ENCODE results near the gene MOGAT3.

The MOGAT3 gene

DNA sequence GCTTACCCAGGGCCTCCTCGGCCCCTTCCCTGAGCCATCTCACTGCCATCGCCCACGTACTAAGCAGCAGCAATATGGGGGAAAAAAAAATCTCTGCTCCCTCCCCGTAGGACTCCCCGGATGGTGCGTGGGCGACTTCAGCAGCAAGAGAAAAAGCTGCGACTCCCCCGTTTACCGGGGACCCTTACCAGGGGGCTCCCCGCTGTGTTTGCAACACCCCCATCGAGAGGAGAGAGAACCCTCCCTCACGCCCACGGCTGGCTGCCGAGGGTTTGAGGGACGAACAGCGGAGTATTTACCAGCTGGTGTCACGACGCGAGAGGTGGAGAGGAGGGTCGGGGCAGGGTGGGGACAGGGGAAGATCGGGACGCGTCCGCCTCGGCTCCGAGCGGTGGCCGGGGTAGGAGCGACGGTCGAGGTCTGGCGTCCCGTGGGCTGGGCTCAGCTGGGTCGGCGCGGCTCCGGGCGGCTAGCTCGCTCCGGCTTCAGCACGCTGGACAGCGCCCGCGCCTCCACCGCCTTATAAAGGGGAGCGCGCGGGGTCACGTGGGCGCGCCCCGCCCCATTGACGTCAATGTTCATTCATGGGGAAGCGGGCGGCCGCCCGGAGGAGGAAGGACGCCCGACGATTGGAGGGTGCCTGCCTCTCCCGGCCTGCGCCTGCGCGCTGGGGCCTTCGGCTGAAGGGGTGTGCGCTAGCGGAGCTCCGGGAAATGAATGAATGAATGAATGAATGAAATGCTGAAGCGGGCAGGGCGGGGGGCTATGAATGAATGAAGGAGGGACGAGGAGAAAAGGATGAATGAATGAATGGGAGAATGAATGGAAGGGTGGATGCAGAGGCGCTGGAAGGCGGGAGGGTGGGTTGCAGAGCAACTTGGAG lies 35.5 kb downstream of the MOGAT3 start, which contains the start of gene VGF:
TSS of gene VGF (minus strand) at position 495 of the 883 bp plus-strand sequence. CDS start 726 bp downstream, outside the sequence.
- H3K4me3 ChIP-seq (ENCODE audit: insufficient read depth in 1 of 2, low read depth in 1 of 2, low read length in 2 of 2), result peak within 1 kb of the TSS in 1 of 2 experiments; percentile 71
- WGBS, result 2% methylated on average over 74 of the region's 74 CpGs
- H2BK5ac ChIP-seq (ENCODE audit: low read depth, low read length, poor library complexity, severe bottlenecking), result no peak within 1 kb of the TSS
- no peak within 1 kb of the TSS for H2BK120ac ChIP-seq (ENCODE audit: low read depth, low read length)
- H3K27ac ChIP-seq (ENCODE audit: low read length, poor library complexity, severe bottlenecking), result no peak within 1 kb of the TSS
- no peak within 1 kb of the TSS for H3K18ac ChIP-seq (ENCODE audit: low read depth in 1 of 2, low read length in 2 of 2)
- peak; percentile 93 for DNase-seq
- no peak within 1 kb of the TSS for H2BK12ac ChIP-seq (ENCODE audit: low read length in 2 of 2)
- H3K4ac ChIP-seq (ENCODE audit: low read depth in 1 of 2, low read length in 2 of 2), result no peak within 1 kb of the TSS
- no peaks in the 10 kb centered on the region for H3K79me1 ChIP-seq (replicated peaks; ENCODE audit: low read length, poor library complexity, severe bottlenecking)
- no peak within 1 kb of the TSS for H3K14ac ChIP-seq (ENCODE audit: low read length in 2 of 2)
- peaks cover 11 to 15% of the 10 kb centered on the region in 2 experiments for H3K36me3 ChIP-seq (ENCODE audit: control insufficient read depth in 1 of 2, insufficient read depth in 2 of 2, low read depth in 1 of 2, low read length in 2 of 2)
- H3K9ac ChIP-seq (ENCODE audit: low read length), result no peak within 1 kb of the TSS
- peaks cover 65% of the 10 kb centered on the region for H3K4me1 ChIP-seq (ENCODE audit: control insufficient read depth, insufficient read depth, low read depth, low read length)
- peak within 1 kb of the TSS in 1 of 2 experiments; percentile 42 for H3K23ac ChIP-seq (ENCODE audit: low read length in 2 of 2)
- H2AFZ ChIP-seq (ENCODE audit: low read depth, low read length), result no peak within 1 kb of the TSS
- H3K9me3 ChIP-seq (ENCODE audit: control insufficient read depth, low read length), result no peaks in the 10 kb centered on the region
- H4K91ac ChIP-seq (ENCODE audit: low read length), result no peak within 1 kb of the TSS
- H4K8ac ChIP-seq (ENCODE audit: low read length), result no peak within 1 kb of the TSS
- H2BK15ac ChIP-seq (ENCODE audit: low read depth, poor library complexity, severe bottlenecking), result no peak within 1 kb of the TSS
- H2AK5ac ChIP-seq (ENCODE audit: low read length, severe bottlenecking), result no peak within 1 kb of the TSS
- H3K4me2 ChIP-seq (ENCODE audit: low read length, poor library complexity, severe bottlenecking), result peak within 1 kb of the TSS; percentile 92
- peaks cover 55 to 68% of the 10 kb centered on the region in 2 experiments for H3K27me3 ChIP-seq (ENCODE audit: control insufficient read depth in 1 of 2, insufficient read depth in 1 of 2, low read length in 2 of 2)

DNA sequence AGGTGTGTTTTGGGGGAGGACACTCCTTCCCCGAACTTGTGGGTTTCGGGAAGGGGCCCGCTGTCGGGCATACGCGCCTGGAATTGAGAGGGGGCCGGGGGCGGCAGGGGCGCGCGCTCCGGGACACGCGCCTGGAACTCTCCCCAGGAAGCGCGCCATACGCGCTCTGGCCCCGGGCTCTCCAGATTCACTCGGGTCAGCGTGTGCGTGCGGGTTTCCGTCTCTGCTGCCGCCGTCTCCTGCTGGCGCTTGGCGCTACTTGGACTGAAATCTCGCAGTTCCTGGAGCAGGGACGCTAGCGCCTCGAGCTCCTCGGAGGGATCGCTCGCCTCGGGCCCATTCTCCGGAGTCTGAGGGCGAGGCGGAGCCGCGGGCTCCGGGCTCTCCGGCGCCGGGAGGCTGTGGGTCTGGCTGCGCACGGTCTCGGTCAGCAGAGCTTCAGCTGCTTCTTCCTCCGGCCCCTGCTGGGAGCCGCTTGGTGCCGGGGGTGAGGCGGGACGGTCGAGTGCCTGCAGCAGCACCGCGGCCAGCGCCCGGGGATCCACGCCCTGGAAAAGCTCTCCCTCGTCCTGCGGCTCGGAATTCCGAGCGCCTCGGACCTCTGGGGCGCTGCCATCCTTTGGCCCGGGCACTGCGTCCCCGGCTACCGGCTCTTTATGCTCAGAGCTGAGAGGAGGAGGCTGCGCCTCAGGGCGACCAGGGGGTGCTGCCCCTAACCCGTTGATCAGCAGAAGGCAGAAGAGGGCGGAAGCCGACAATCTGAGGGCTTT lies 36.6 kb downstream of the MOGAT3 start:
- Histone ChIP-seq H2BK12ac (ENCODE audit: low read length in 2 of 2) (no peak overlapping the region), H2BK15ac (ENCODE audit: low read depth, poor library complexity, severe bottlenecking) (no peak overlapping the region), H3K4me1 (ENCODE audit: control insufficient read depth, insufficient read depth, low read depth, low read length) (peaks cover 68% of the 10 kb centered on the region), H2BK5ac (ENCODE audit: low read depth, low read length, poor library complexity, severe bottlenecking) (no peak overlapping the region), H3K18ac (ENCODE audit: low read depth in 1 of 2, low read length in 2 of 2) (no peak overlapping the region), H3K27me3 (ENCODE audit: control insufficient read depth in 1 of 2, insufficient read depth in 1 of 2, low read length in 2 of 2) (peaks cover 44 to 58% of the 10 kb centered on the region in 2 experiments), H4K8ac (ENCODE audit: low read length) (no peak overlapping the region), H3K9ac (ENCODE audit: low read length) (no peak overlapping the region), H3K27ac (ENCODE audit: low read length, poor library complexity, severe bottlenecking) (no peak overlapping the region), H3K79me1 (replicated peaks; ENCODE audit: low read length, poor library complexity, severe bottlenecking) (peaks cover 4% of the 10 kb centered on the region), H3K23ac (ENCODE audit: low read length in 2 of 2) (peak overlapping the region in 1 of 2 experiments; percentile 23), H3K14ac (ENCODE audit: low read length in 2 of 2) (no peak overlapping the region), H2AFZ (ENCODE audit: low read depth, low read length) (no peak overlapping the region), H4K91ac (ENCODE audit: low read length) (no peak overlapping the region), H3K4me2 (ENCODE audit: low read length, poor library complexity, severe bottlenecking) (peak overlapping the region; percentile 92), H2BK120ac (ENCODE audit: low read depth, low read length) (no peak overlapping the region), H3K9me3 (ENCODE audit: control insufficient read depth, low read length) (no peaks in the 10 kb centered on the region), H3K4me3 (ENCODE audit: insufficient read depth in 1 of 2, low read depth in 1 of 2, low read length in 2 of 2) (peak overlapping the region; percentile 22 to 49), H3K36me3 (ENCODE audit: control insufficient read depth in 1 of 2, insufficient read depth in 2 of 2, low read depth in 1 of 2, low read length in 2 of 2) (peaks cover 20 to 24% of the 10 kb centered on the region in 2 experiments), H2AK5ac (ENCODE audit: low read length, severe bottlenecking) (no peak overlapping the region), H3K4ac (ENCODE audit: low read depth in 1 of 2, low read length in 2 of 2) (no peak overlapping the region)
- peak; percentile 79 for DNase-seq
- WGBS, result 2% methylated on average over 73 of the region's 75 CpGs

DNA sequence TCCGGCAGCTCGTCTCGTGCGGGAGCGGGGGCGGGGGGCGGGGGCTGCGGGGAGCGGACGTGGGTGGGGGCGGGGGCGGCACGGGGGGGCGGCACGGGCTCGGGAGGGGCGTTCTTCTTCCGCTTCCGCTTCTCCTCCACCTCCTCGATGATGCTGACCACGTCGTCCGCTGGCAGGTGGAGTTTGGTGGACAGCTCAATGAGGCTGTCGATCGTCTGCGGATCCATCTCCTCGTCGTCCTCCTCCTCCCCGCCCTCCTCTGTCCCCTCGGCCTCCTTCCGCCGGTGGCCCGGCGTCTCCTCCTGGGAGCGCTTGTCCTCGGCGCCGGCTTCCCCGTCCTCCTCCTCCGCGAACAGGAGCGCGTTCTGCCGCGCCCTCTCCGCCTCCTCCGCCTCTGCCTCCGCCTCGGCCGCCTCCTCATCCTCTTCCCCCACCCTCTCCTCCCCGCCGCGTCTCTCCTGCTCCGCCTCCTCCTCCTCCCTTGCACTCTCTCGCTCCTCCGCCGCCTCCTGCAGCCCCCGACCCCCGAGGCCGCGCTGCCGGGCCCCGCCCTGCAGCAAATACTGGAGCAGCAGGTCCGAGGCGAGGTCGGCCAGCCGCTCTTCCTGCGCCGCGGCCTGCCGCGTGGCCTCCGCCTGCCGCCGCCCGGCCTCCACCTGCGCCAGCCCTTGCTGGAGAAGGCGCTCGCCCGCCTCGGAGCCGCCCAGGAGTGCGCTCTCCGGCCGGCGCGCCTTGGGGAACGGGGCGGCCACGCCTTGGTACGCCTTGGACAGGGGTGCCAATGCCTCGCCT lies 37.4 kb downstream of the MOGAT3 start:
- WGBS, result under 1% methylated on average over 66 of the region's 92 CpGs
- no peak overlapping the region for H3K4ac ChIP-seq (ENCODE audit: low read depth in 1 of 2, low read length in 2 of 2)
- H2BK12ac ChIP-seq (ENCODE audit: low read length in 2 of 2), result no peak overlapping the region
- H2BK15ac ChIP-seq (ENCODE audit: low read depth, poor library complexity, severe bottlenecking), result no peak overlapping the region
- H4K91ac ChIP-seq (ENCODE audit: low read length), result no peak overlapping the region
- H4K8ac ChIP-seq (ENCODE audit: low read length), result no peak overlapping the region
- no peak overlapping the region for H3K9ac ChIP-seq (ENCODE audit: low read length)
- H3K27ac ChIP-seq (ENCODE audit: low read length, poor library complexity, severe bottlenecking), result no peak overlapping the region
- H3K79me1 ChIP-seq (replicated peaks; ENCODE audit: low read length, poor library complexity, severe bottlenecking), result peaks cover 8% of the 10 kb centered on the region
- H3K36me3 ChIP-seq (ENCODE audit: control insufficient read depth in 1 of 2, insufficient read depth in 2 of 2, low read depth in 1 of 2, low read length in 2 of 2), result peaks cover 28 to 31% of the 10 kb centered on the region in 2 experiments
- H3K9me3 ChIP-seq (ENCODE audit: control insufficient read depth, low read length), result no peaks in the 10 kb centered on the region
- peak overlapping the region in 1 of 2 experiments; percentile 23 for H3K23ac ChIP-seq (ENCODE audit: low read length in 2 of 2)
- H3K27me3 ChIP-seq (ENCODE audit: control insufficient read depth in 1 of 2, insufficient read depth in 1 of 2, low read length in 2 of 2), result peaks cover 36 to 50% of the 10 kb centered on the region in 2 experiments
- H2AFZ ChIP-seq (ENCODE audit: low read depth, low read length), result no peak overlapping the region
- H3K14ac ChIP-seq (ENCODE audit: low read length in 2 of 2), result no peak overlapping the region
- H3K18ac ChIP-seq (ENCODE audit: low read depth in 1 of 2, low read length in 2 of 2), result no peak overlapping the region
- no peak overlapping the region for H2BK5ac ChIP-seq (ENCODE audit: low read depth, low read length, poor library complexity, severe bottlenecking)
- H2AK5ac ChIP-seq (ENCODE audit: low read length, severe bottlenecking), result no peak overlapping the region
- DNase-seq, result no peak
- H3K4me3 ChIP-seq (ENCODE audit: insufficient read depth in 1 of 2, low read depth in 1 of 2, low read length in 2 of 2), result peak overlapping the region; percentile 41 to 65
- H3K4me2 ChIP-seq (ENCODE audit: low read length, poor library complexity, severe bottlenecking), result peak overlapping the region; percentile 92
- H2BK120ac ChIP-seq (ENCODE audit: low read depth, low read length), result no peak overlapping the region
- peaks cover 69% of the 10 kb centered on the region for H3K4me1 ChIP-seq (ENCODE audit: control insufficient read depth, insufficient read depth, low read depth, low read length)
